Stimulated activated CD4-positive, alpha-beta T cell treated with anti-CD3 and anti-CD28 coated beads, Interleukin-15, amount 100 ng/mL, for 24 hours (primary cell): ENCODE data around the gene PYDC1.
"Not testable (repeated sequence)": the region's sequence is repeated elsewhere in the genome, so short reads cannot be mapped to it uniquely, and the experiment has no call there.

ENCODE experiments used
- DNase-seq: peaks from one replicate; pipeline ENCODE4 v3.0.0-alpha.2; 2020

The PYDC1 gene

GRCh38 chr16:31221357-31222160, 4.6 kb upstream of the PYDC1 start:
- no peak for DNase-seq

- DNase-seq, result no peak
Observed at GRCh38 chr16:31219154-31219741, 2.3 kb upstream of the PYDC1 start.

GRCh38 chr16:31217136-31217530, 198 bp upstream of the PYDC1 start:
- DNase-seq, result no peak

- peak; percentile 40 for DNase-seq
Observed at GRCh38 chr16:31215287-31216162, 1.4 kb downstream of the PYDC1 start.

GRCh38 chr16:31214708-31215286, 2.1 kb downstream of the PYDC1 start:
- peak; percentile 27 for DNase-seq

- no peak for DNase-seq
Observed at GRCh38 chr16:31213877-31214707, 2.8 kb downstream of the PYDC1 start, which contains the start of gene TRIM72. Gene TRIM72, plus strand, starts transcription at chr16:31214119. Its CDS starts 620 bp downstream, at chr16:31214739.

GRCh38 chr16:31213342-31213741, 3.6 kb downstream of the PYDC1 start:
- no peak for DNase-seq

- no peak for DNase-seq
Observed at GRCh38 chr16:31206776-31207175, 10.2 kb downstream of the PYDC1 start.

- DNase-seq, result no peak
Observed at GRCh38 chr16:31204871-31205666, 11.9 kb downstream of the PYDC1 start.

- peak; percentile 59 for DNase-seq
Observed at GRCh38 chr16:31202414-31203375, 14.2 kb downstream of the PYDC1 start, which contains the start of gene PYCARD. Gene PYCARD, minus strand, starts transcription at chr16:31202760. Its CDS starts 70 bp downstream, at chr16:31202690.

GRCh38 chr16:31201582-31202413, 15.1 kb downstream of the PYDC1 start:
- peak; percentile 57 for DNase-seq

GRCh38 chr16:31200821-31201568, 15.9 kb downstream of the PYDC1 start:
- peak; percentile 56 for DNase-seq

GRCh38 chr16:31200111-31200510, 16.8 kb downstream of the PYDC1 start:
- not testable (repeated sequence) for DNase-seq

- no peak for DNase-seq
Observed at GRCh38 chr16:31199430-31200041, 17.4 kb downstream of the PYDC1 start.

GRCh38 chr16:31198207-31198882, 18.6 kb downstream of the PYDC1 start:
- no peak for DNase-seq

- DNase-seq, result no peak
Observed at GRCh38 chr16:31196324-31197088, 20.4 kb downstream of the PYDC1 start.
